Ishikawa (cell line): ENCODE results near the gene CLDN6.

Experiments used
- CEBPB ChIP-seq: IDR thresholded peaks from 2 replicates; pipeline ENCODE4 v1.6.1; 2012
- CREB1 ChIP-seq: IDR thresholded peaks from 2 replicates; pipeline ENCODE4 v1.6.1; 2012; ENCODE audit warnings: low read depth
- EGR1 ChIP-seq: IDR thresholded peaks from 2 replicates; pipeline ENCODE4 v1.6.1; 2012
- EP300 ChIP-seq: IDR thresholded peaks from 2 replicates; pipeline ENCODE4 v1.6.1; 2012; ENCODE audit warnings: borderline replicate concordance
- FOXM1 ChIP-seq: IDR thresholded peaks from 2 replicates; pipeline ENCODE4 v1.6.1; 2012; ENCODE audit warnings: low read depth, borderline replicate concordance
- NFIC ChIP-seq: IDR thresholded peaks from 2 replicates; pipeline ENCODE4 v1.6.1; 2012
- RAD21 ChIP-seq: IDR thresholded peaks from 2 replicates; pipeline ENCODE4 v1.6.1; 2012; ENCODE audit warnings: low read depth
- TAF1 ChIP-seq: IDR thresholded peaks from 2 replicates; pipeline ENCODE4 v1.6.1; 2012; ENCODE audit warnings: low read depth, mild to moderate bottlenecking
- TCF12 ChIP-seq: IDR thresholded peaks from 2 replicates; pipeline ENCODE4 v1.6.1; 2012; ENCODE audit warnings: low read depth
- TEAD4 ChIP-seq: IDR thresholded peaks from 2 replicates; pipeline ENCODE4 v1.6.1; 2012
- YY1 ChIP-seq: IDR thresholded peaks from 2 replicates; pipeline ENCODE4 v1.6.1; 2012; ENCODE audit warnings: low read depth
- ZBTB7A ChIP-seq: IDR thresholded peaks from 2 replicates; pipeline ENCODE4 v1.6.1; 2012; ENCODE audit warnings: low read depth
- TF ChIP-seq, protein P1 (sequence below): IDR thresholded peaks from 2 replicates; pipeline ENCODE4 v1.6.1; 2012; ENCODE audit warnings: low read depth, mild to moderate bottlenecking
- TF ChIP-seq, protein P2 (sequence below): IDR thresholded peaks from 2 replicates; pipeline ENCODE4 v1.6.1; 2012
- TF ChIP-seq, protein P3 (sequence below): IDR thresholded peaks from 2 replicates; pipeline ENCODE4 v1.6.1; 2012

Gene CLDN6

DNA sequence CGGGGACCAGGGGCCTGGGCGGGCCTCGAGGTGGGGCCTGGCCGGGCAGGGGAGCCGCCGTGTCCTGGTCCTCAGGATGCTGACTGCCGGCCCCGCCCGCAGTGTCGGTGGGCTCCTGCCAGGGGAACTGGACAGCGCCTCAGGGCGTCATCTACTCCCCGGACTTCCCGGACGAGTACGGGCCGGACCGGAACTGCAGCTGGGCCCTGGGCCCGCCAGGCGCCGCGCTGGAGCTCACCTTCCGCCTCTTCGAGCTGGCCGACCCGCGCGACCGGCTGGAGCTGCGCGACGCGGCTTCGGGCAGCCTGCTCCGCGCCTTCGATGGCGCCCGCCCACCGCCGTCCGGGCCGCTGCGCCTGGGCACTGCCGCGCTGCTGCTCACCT, 51.2 kb downstream of the CLDN6 start:
- TF ChIP-seq EGR1: no peak
- TF ChIP-seq, protein P1, sequence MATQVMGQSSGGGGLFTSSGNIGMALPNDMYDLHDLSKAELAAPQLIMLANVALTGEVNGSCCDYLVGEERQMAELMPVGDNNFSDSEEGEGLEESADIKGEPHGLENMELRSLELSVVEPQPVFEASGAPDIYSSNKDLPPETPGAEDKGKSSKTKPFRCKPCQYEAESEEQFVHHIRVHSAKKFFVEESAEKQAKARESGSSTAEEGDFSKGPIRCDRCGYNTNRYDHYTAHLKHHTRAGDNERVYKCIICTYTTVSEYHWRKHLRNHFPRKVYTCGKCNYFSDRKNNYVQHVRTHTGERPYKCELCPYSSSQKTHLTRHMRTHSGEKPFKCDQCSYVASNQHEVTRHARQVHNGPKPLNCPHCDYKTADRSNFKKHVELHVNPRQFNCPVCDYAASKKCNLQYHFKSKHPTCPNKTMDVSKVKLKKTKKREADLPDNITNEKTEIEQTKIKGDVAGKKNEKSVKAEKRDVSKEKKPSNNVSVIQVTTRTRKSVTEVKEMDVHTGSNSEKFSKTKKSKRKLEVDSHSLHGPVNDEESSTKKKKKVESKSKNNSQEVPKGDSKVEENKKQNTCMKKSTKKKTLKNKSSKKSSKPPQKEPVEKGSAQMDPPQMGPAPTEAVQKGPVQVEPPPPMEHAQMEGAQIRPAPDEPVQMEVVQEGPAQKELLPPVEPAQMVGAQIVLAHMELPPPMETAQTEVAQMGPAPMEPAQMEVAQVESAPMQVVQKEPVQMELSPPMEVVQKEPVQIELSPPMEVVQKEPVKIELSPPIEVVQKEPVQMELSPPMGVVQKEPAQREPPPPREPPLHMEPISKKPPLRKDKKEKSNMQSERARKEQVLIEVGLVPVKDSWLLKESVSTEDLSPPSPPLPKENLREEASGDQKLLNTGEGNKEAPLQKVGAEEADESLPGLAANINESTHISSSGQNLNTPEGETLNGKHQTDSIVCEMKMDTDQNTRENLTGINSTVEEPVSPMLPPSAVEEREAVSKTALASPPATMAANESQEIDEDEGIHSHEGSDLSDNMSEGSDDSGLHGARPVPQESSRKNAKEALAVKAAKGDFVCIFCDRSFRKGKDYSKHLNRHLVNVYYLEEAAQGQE: peak; percentile 66
- no peak for TF ChIP-seq CEBPB
- TF ChIP-seq CREB1: no peak
- no peak for TF ChIP-seq ZBTB7A
- TF ChIP-seq, protein P2, sequence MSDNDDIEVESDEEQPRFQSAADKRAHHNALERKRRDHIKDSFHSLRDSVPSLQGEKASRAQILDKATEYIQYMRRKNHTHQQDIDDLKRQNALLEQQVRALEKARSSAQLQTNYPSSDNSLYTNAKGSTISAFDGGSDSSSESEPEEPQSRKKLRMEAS: peak; percentile 39; the same call in 1 of the 2 replicates
- TF ChIP-seq FOXM1: no peak
- TF ChIP-seq TCF12: no peak
- no peak for TF ChIP-seq TEAD4
- TF ChIP-seq RAD21: no peak

DNA sequence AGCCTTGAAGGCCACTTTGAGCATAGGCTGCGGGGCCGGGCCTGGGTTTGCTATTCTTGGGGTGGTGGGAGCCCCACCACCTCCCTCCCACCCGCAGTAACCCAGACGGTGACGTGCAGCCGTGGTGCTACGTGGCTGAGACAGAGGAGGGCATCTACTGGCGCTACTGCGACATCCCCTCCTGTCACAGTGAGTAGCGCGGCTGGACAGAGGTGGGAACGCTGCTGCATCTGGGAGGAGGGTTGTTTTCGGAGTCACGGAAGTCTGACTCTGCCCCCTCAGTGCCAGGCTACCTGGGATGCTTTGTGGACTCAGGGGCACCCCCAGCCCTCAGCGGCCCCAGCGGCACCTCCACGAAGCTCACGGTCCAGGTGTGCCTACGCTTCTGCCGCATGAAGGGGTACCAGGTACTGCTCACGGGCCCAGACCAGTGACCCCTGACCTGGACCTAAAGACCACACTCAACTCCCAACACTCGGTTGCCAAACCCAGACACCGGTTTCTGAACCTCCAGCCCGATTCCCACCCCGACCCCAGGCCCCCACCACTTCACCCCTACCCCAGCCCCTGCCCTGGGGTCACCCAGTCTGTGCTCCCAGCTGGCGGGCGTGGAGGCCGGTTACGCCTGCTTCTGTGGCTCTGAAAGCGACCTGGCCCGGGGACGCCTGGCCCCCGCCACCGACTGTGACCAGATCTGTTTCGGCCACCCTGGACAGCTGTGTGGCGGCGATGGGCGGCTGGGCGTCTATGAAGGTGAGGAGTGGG, 51.8 kb downstream of the CLDN6 start:
- TF ChIP-seq TCF12 (no peak), RAD21 (no peak), CREB1 (no peak), TAF1 (no peak), CEBPB (no peak), NFIC (no peak), FOXM1 (no peak), ZBTB7A (no peak), EGR1 (no peak), EP300 (no peak), YY1 (no peak), TEAD4 (no peak)
- TF ChIP-seq, protein P3, sequence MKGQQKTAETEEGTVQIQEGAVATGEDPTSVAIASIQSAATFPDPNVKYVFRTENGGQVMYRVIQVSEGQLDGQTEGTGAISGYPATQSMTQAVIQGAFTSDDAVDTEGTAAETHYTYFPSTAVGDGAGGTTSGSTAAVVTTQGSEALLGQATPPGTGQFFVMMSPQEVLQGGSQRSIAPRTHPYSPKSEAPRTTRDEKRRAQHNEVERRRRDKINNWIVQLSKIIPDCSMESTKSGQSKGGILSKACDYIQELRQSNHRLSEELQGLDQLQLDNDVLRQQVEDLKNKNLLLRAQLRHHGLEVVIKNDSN: no peak
- TF ChIP-seq, protein P2: no peak
- TF ChIP-seq, protein P1: no peak
